Mucosa of descending colon (tissue), 3 donors: Measurements from ENCODE around the gene HOXD9. TPM values are rescaled to one million over a fixed set of nuclear protein-coding genes. Genes with fewer than 3 reads are reported as not detected.

ENCODE experiments used
- ATAC-seq: fragments of 200-7000 bp; cut with Tn5 transposase; one replicate; pipeline ENCODE4 v1.9.1; 2020; ENCODE audit warnings: mild to moderate bottlenecking, moderate library complexity
- DNase-seq, 3 donors: peaks; one replicate each; pipeline ENCODE4 v3.0.0-alpha.2; 2020
- H3K36me3 ChIP-seq: fragments of 200-600 bp; one replicate; pipeline ENCODE4 v1.8.0; 2021; ENCODE audit warnings: low read depth, mild to moderate bottlenecking
- H3K4me1 ChIP-seq: fragments of 200-600 bp; one replicate; pipeline ENCODE4 v1.8.0; 2021; ENCODE audit warnings: low read depth, mild to moderate bottlenecking
- H3K4me3 ChIP-seq: fragments of 200-600 bp; one replicate; pipeline ENCODE4 v1.8.0; 2021; ENCODE audit warnings: mild to moderate bottlenecking
- H3K9me3 ChIP-seq: fragments of 200-600 bp; one replicate; pipeline ENCODE4 v1.8.0; 2021; ENCODE audit warnings: mild to moderate bottlenecking
- CTCF ChIP-seq: fragments of 200-600 bp; IDR thresholded peaks from one replicate; pipeline ENCODE4 v1.8.0; 2022; ENCODE audit warnings: antibody characterized with exemption, mild to moderate bottlenecking
- intact Hi-C, 2 donors: fragments of 100-400 bp; cut with DNase I in 1 of 2; cut with micrococcal nuclease in 1 of 2; formaldehyde crosslinking; loops; one replicate each; pipeline versions ENCODE4 v1.11.0 to v1.11.1; 2022; cut with DNase I, micrococcal nuclease
- total RNA-seq, 3 donors: library from RNA; stranded (reverse); fragmentation: NEBNext Ultra II Directional in 2 of 3; extraction: Animal tissue kit (Norgen Biotek cat#: 25700) in 2 of 3; gene quantifications; one replicate each; pipeline versions ENCODE4 v1.2.1 to v1.2.4, GENCODE V29; 2021 to 2023
- donor health status: DM: no; HTN: no; CAD: no; lungs with moderate emphysema.
- donor health status: DM: no; HTN: no; CAD: no.
- donor health status: DM: no; HTN: yes; CAD: no.

Gene HOXD9
- total RNA-seq, 3 donors from 2014 or later, result 2.1 to 5.6 (median 2.2) TPM

- Histone ChIP-seq H3K4me1 (peaks cover 3% of the 10 kb centered on the region), H3K36me3 (no peaks in the 10 kb centered on the region), H3K9me3 (no peaks in the 10 kb centered on the region), H3K4me3 (no peak overlapping the region)
- ATAC-seq (no peak), DNase-seq (no peak)
- intact Hi-C loops, result no loop called here
- TF ChIP-seq CTCF, result no peak
These were observed 16.0 kb downstream of the HOXD9 start for GRCh38 chr2:176138526-176138922.

- no peak for TF ChIP-seq CTCF
- Histone ChIP-seq H3K4me3 (no peak overlapping the region), H3K4me1 (peaks cover 6% of the 10 kb centered on the region), H3K36me3 (no peaks in the 10 kb centered on the region), H3K9me3 (no peaks in the 10 kb centered on the region)
- DNase-seq, result no peak
- intact Hi-C loops, result no loop called here
- ATAC-seq, result no peak
These were observed 16.6 kb downstream of the HOXD9 start for GRCh38 chr2:176138923-176139660.

- TF ChIP-seq CTCF, result no peak
- ATAC-seq, result no peak
- Histone ChIP-seq H3K4me1 (peaks cover 6% of the 10 kb centered on the region), H3K9me3 (no peaks in the 10 kb centered on the region), H3K36me3 (no peaks in the 10 kb centered on the region), H3K4me3 (no peak overlapping the region)
- peak in 1 of 3 donors; percentile 38 for DNase-seq
- intact Hi-C loops, result loop anchor here (2.0 to 10.0 kb wide), 6 partner anchors 145 to 685 kb away; no protein-coding TSS in a partner anchor
These were observed 17.4 kb downstream of the HOXD9 start for GRCh38 chr2:176139661-176140512.

- intact Hi-C loops, result loop anchor here (2.0 to 10.0 kb wide), 6 partner anchors 144 to 684 kb away; no protein-coding TSS in a partner anchor
- Histone ChIP-seq H3K9me3 (no peaks in the 10 kb centered on the region), H3K4me3 (peak overlapping the region; percentile 10), H3K36me3 (no peaks in the 10 kb centered on the region), H3K4me1 (peaks cover 7% of the 10 kb centered on the region)
- TF ChIP-seq CTCF, result peak; percentile 83
- ATAC-seq (peak; percentile 83), DNase-seq (peak in 2 of 3 donors; percentile 76 to 87)
These were observed 18.2 kb downstream of the HOXD9 start for GRCh38 chr2:176140513-176141317.

- H3K36me3 ChIP-seq, result no peaks in the 10 kb centered on the region
- peaks cover 16% of the 10 kb centered on the region for H3K4me1 ChIP-seq
- H3K4me3 ChIP-seq, result no peak overlapping the region
- H3K9me3 ChIP-seq, result no peaks in the 10 kb centered on the region
- intact Hi-C loops, result loop anchor here (5.0 to 10.0 kb wide), 5 partner anchors 143 to 683 kb away; no protein-coding TSS in a partner anchor
- no peak for TF ChIP-seq CTCF
- no peak for ATAC-seq
- DNase-seq, result no peak
These were observed 19.8 kb downstream of the HOXD9 start for GRCh38 chr2:176142281-176142680.
